Transverse colon (tissue), 4 donors: Measurements from ENCODE around the gene P4HA1. TPM values are rescaled to one million over a fixed set of nuclear protein-coding genes. Genes with fewer than 3 reads are reported as not detected.

ENCODE experiments used
- DNase-seq: peaks from one replicate; pipeline ENCODE4 v3.0.0-alpha.2; 2019
- H3K27ac ChIP-seq, 4 donors: fragments of 200-600 bp; sonication (generic); 2 replicates each; pipeline ENCODE4 v1.5.1; 2016 to 2018; ENCODE audit warnings: inconsistent platforms in 4 of 4
- H3K27me3 ChIP-seq: fragments of 200-600 bp; sonication (generic); 2 replicates; pipeline ENCODE4 v1.5.1; 2017; ENCODE audit warnings: inconsistent platforms
- H3K36me3 ChIP-seq, 4 donors: fragments of 200-600 bp; sonication (generic); 2 replicates each; pipeline ENCODE4 v1.5.1; 2017 to 2019; ENCODE audit warnings: inconsistent platforms in 4 of 4
- H3K4me1 ChIP-seq, 4 donors: fragments of 200-600 bp; sonication (generic); 2 replicates each; pipeline ENCODE4 v1.5.1; 2017 to 2020; ENCODE audit warnings: inconsistent platforms in 4 of 4
- H3K4me3 ChIP-seq, 4 donors: fragments of 200-600 bp; sonication (generic); 1 replicate in 1 of 4; 2 replicates in 3 of 4; pipeline versions ENCODE4 v1.5.1 to v1.6.1; 2017 to 2019; ENCODE audit warnings: inconsistent platforms in 4 of 4
- H3K9me3 ChIP-seq, 2 donors: fragments of 200-600 bp; sonication (generic); 2 replicates each; pipeline ENCODE4 v1.5.1; 2017 to 2019; ENCODE audit warnings: inconsistent platforms in 2 of 2
- CTCF ChIP-seq, 5 experiments: fragments of 200-600 bp in 3 of 5; fragments of 450-650 bp in 2 of 5; sonication (generic) in 3 of 5; IDR thresholded peaks; 1 replicate in 2 of 5; 2 replicates in 3 of 5; pipeline ENCODE4 v1.5.1; 2016 to 2017; ENCODE audit warnings: antibody characterized with exemption in 5 of 5, inconsistent platforms in 3 of 5, mild to moderate bottlenecking in 2 of 5, moderate library complexity in 1 of 5
- EP300 ChIP-seq: sonication (generic); formaldehyde crosslinking; IDR thresholded peaks from one replicate; pipeline ENCODE4 v1.6.1; 2017; ENCODE audit warnings: antibody characterized with exemption, low read depth
- POLR2A ChIP-seq: fragments of 450-650 bp; IDR thresholded peaks from one replicate; pipeline ENCODE4 v1.6.1; 2016; ENCODE audit warnings: antibody characterized with exemption, mild to moderate bottlenecking, moderate library complexity
- POLR2AphosphoS5 ChIP-seq, 3 donors: sonication (generic); formaldehyde crosslinking; IDR thresholded peaks; one replicate each; pipeline ENCODE4 v1.6.1; 2016; ENCODE audit warnings: antibody characterized with exemption in 3 of 3
- WGBS, 2 donors: methylation state at CpG; one replicate each; pipeline ENCODE4 v1.1.5; 2018; ENCODE audit warnings: low coverage in 1 of 2; 5-methylcytosine and 5-hydroxymethylcytosine counted together
- in situ Hi-C, 4 donors: fragments of 200-750 bp; cut with MboI; loops; one replicate each; pipeline versions ENCODE4 v1.15.0 to v1.15.1; 2017; ENCODE audit warnings: low sequenced_read_pairs in 3 of 4, low pct_ligation_motif_present in 1 of 4, low pct_unique_long_range_greater_than_20kb in 1 of 4
- intact Hi-C: fragments of 100-400 bp; cut with DNase I; formaldehyde crosslinking; loops from one replicate; pipeline ENCODE4 v1.15.1; 2023; ENCODE audit warnings: low total_unique reads
- total RNA-seq, 4 donors: library from RNA; depleted of rRNA; stranded (reverse); fragments of >200 nt; gene quantifications; one replicate each; pipeline ENCODE4 v1.1.0, GENCODE V29; 2016

Gene P4HA1
- total RNA-seq, 4 donors from 2014 or later, result 10.5 to 28.6 (median 14.4) TPM

GRCh38 chr10:73099141-73099540 is 2.5 kb upstream of the P4HA1 start:
- Histone ChIP-seq H3K36me3 (no peaks in the 10 kb centered on the region), H3K4me1 (peaks cover 3 to 15% (median 8%) of the 10 kb centered on the region in 4 donors), H3K9me3 (no peaks in the 10 kb centered on the region), H3K4me3 (no peak overlapping the region), H3K27me3 (no peaks in the 10 kb centered on the region), H3K27ac (no peak overlapping the region)
- WGBS, 2 donors, result 79 to 83% methylated on average over 1 of the region's 1 CpG
- TF ChIP-seq POLR2AphosphoS5 (IDR thresholded peaks at IDR 0.05) (no peak), CTCF (IDR thresholded peaks at IDR 0.05) (no peak), EP300 (no peak), POLR2A (no peak)
- in situ Hi-C loops, result loop anchor here in 2 of 4 donors (5.0 to 10.0 kb wide), 2 partner anchors 58 to 66 kb away; partner anchors contain the start of genes ECD (in 1 of the 2) and FAM149B1 (in 1 of the 2)
- intact Hi-C loops, result no loop called here
- DNase-seq, result no peak

- intact Hi-C loops, result no loop called here
- no peak for TF ChIP-seq POLR2AphosphoS5 (IDR thresholded peaks at IDR 0.05)
- TF ChIP-seq EP300, result no peak
- TF ChIP-seq CTCF (IDR thresholded peaks at IDR 0.05), result no peak
- no peak for TF ChIP-seq POLR2A
- H3K27ac ChIP-seq, result peak overlapping the region; percentile 90 to 98 (median 96)
- no peak for DNase-seq
- H3K36me3 ChIP-seq, result no peaks in the 10 kb centered on the region
- H3K4me1 ChIP-seq, result peaks cover 6 to 18% (median 10%) of the 10 kb centered on the region in 4 donors
- no peaks in the 10 kb centered on the region for H3K9me3 ChIP-seq
- WGBS, 2 donors, result 21 to 38% methylated on average over 4 of the region's 4 CpGs
- no peaks in the 10 kb centered on the region for H3K27me3 ChIP-seq
- in situ Hi-C loops, result loop anchor here in 2 of 4 donors (5.0 to 10.0 kb wide), 2 partner anchors 60 to 68 kb away; partner anchors contain the start of genes ECD (in 1 of the 2) and FAM149B1 (in 1 of the 2)
- peak overlapping the region; percentile 21 to 96 (median 84) for H3K4me3 ChIP-seq
These were observed 622 bp upstream of the P4HA1 start for GRCh38 chr10:73097305-73097670.

GRCh38 chr10:73096041-73096448 is 621 bp downstream of the P4HA1 start:
- intact Hi-C loops (no loop called here), in situ Hi-C loops (loop anchor here in 2 of 4 donors (5.0 to 10.0 kb wide), 2 partner anchors 61 to 69 kb away; partner anchors contain the start of genes ECD (in 1 of the 2) and FAM149B1 (in 1 of the 2))
- H3K36me3 ChIP-seq, result no peaks in the 10 kb centered on the region
- peak overlapping the region; percentile 68 to 96 (median 84) for H3K4me3 ChIP-seq
- peak overlapping the region; percentile 90 to 98 (median 96) for H3K27ac ChIP-seq
- TF ChIP-seq POLR2AphosphoS5 (IDR thresholded peaks at IDR 0.05) (peak; percentile 43 to 66 (median 53)), POLR2A (no peak)
- H3K9me3 ChIP-seq, result no peaks in the 10 kb centered on the region
- H3K4me1 ChIP-seq, result peaks cover 6 to 18% (median 10%) of the 10 kb centered on the region in 4 donors
- peak; percentile 74 for DNase-seq
- 1% methylated on average over 29 of the region's 29 CpGs; no CpG with 5 or more reads in 1 of the 2 donors for WGBS, 2 donors
- H3K27me3 ChIP-seq, result no peaks in the 10 kb centered on the region

- peaks cover 6 to 18% (median 10%) of the 10 kb centered on the region in 4 donors for H3K4me1 ChIP-seq
- TF ChIP-seq POLR2A, result no peak
- peak; percentile 7 to 38 (median 16) for TF ChIP-seq POLR2AphosphoS5 (IDR thresholded peaks at IDR 0.05)
- in situ Hi-C loops (loop anchor here in 2 of 4 donors (5.0 to 10.0 kb wide), 2 partner anchors 62 to 69 kb away; partner anchors contain the start of genes ECD (in 1 of the 2) and FAM149B1 (in 1 of the 2)), intact Hi-C loops (no loop called here)
- H3K9me3 ChIP-seq, result no peaks in the 10 kb centered on the region
- H3K4me3 ChIP-seq, result peak overlapping the region; percentile 68 to 96 (median 84)
- DNase-seq, result peak; percentile 58
- H3K27ac ChIP-seq, result peak overlapping the region; percentile 90 to 98 (median 96)
- 0 to 1% methylated on average over 12 to 14 of the region's 14 CpGs for WGBS, 2 donors
- H3K36me3 ChIP-seq, result no peaks in the 10 kb centered on the region
- H3K27me3 ChIP-seq, result no peaks in the 10 kb centered on the region
These were observed 1.1 kb downstream of the P4HA1 start for GRCh38 chr10:73095481-73096021.

- peak overlapping the region; percentile 90 to 98 (median 96) for H3K27ac ChIP-seq
- in situ Hi-C loops (loop anchor here in 2 of 4 donors (5.0 to 10.0 kb wide), 2 partner anchors 62 to 70 kb away; partner anchors contain the start of genes ECD (in 1 of the 2) and FAM149B1 (in 1 of the 2)), intact Hi-C loops (no loop called here)
- TF ChIP-seq EP300, result no peak
- TF ChIP-seq POLR2AphosphoS5 (IDR thresholded peaks at IDR 0.05), result no peak
- TF ChIP-seq CTCF (IDR thresholded peaks at IDR 0.05), result no peak
- no peak for TF ChIP-seq POLR2A
- no peaks in the 10 kb centered on the region for H3K27me3 ChIP-seq
- 5 to 8% methylated on average over 5 of the region's 5 CpGs for WGBS, 2 donors
- no peak for DNase-seq
- peaks cover 6 to 18% (median 10%) of the 10 kb centered on the region in 4 donors for H3K4me1 ChIP-seq
- H3K4me3 ChIP-seq, result peak overlapping the region; percentile 68 to 96 (median 84)
- H3K9me3 ChIP-seq, result no peaks in the 10 kb centered on the region
- no peaks in the 10 kb centered on the region for H3K36me3 ChIP-seq
These were observed 1.6 kb downstream of the P4HA1 start for GRCh38 chr10:73094986-73095480.
